ENCODE results near the gene TBC1D22A.

DNA sequence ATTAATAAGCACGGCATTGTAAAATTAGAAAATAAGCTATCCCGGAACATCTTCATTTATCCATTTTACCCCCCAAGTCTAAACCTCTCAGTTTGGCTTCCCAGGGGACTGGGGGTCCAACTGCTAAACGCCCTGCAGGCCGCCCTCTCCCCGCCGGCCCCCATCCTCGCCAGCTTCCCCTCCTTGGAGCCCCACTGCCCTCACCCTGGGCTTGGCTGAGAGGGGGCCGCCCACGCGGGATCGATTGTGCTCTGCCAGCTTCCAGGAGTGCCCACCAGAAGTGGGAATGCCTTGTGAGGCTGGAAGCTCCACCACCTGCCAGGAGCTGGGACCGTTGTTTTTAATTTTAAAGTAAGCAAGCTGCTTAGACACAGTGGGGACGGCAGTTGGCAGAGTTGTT lies 353.5 kb downstream of the TBC1D22A start:
- no peak for TF ChIP-seq RAD21 (IDR thresholded peaks at IDR 0.05)
- TF ChIP-seq, protein P1, sequence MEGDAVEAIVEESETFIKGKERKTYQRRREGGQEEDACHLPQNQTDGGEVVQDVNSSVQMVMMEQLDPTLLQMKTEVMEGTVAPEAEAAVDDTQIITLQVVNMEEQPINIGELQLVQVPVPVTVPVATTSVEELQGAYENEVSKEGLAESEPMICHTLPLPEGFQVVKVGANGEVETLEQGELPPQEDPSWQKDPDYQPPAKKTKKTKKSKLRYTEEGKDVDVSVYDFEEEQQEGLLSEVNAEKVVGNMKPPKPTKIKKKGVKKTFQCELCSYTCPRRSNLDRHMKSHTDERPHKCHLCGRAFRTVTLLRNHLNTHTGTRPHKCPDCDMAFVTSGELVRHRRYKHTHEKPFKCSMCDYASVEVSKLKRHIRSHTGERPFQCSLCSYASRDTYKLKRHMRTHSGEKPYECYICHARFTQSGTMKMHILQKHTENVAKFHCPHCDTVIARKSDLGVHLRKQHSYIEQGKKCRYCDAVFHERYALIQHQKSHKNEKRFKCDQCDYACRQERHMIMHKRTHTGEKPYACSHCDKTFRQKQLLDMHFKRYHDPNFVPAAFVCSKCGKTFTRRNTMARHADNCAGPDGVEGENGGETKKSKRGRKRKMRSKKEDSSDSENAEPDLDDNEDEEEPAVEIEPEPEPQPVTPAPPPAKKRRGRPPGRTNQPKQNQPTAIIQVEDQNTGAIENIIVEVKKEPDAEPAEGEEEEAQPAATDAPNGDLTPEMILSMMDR (IDR thresholded peaks at IDR 0.05; ENCODE audit: low read depth, low read length, missing input control) = no peak
- no peak for TF ChIP-seq RXRA (IDR thresholded peaks at IDR 0.05)
- no peak for TF ChIP-seq FOXA2 (IDR thresholded peaks at IDR 0.05)
- TF ChIP-seq, protein P2, sequence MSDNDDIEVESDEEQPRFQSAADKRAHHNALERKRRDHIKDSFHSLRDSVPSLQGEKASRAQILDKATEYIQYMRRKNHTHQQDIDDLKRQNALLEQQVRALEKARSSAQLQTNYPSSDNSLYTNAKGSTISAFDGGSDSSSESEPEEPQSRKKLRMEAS (IDR thresholded peaks at IDR 0.05) = no peak
- TF ChIP-seq, protein P3, sequence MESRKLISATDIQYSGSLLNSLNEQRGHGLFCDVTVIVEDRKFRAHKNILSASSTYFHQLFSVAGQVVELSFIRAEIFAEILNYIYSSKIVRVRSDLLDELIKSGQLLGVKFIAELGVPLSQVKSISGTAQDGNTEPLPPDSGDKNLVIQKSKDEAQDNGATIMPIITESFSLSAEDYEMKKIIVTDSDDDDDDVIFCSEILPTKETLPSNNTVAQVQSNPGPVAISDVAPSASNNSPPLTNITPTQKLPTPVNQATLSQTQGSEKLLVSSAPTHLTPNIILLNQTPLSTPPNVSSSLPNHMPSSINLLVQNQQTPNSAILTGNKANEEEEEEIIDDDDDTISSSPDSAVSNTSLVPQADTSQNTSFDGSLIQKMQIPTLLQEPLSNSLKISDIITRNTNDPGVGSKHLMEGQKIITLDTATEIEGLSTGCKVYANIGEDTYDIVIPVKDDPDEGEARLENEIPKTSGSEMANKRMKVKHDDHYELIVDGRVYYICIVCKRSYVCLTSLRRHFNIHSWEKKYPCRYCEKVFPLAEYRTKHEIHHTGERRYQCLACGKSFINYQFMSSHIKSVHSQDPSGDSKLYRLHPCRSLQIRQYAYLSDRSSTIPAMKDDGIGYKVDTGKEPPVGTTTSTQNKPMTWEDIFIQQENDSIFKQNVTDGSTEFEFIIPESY (IDR thresholded peaks at IDR 0.05) = no peak
